GM18868 (cell line): ENCODE measurements around the gene STK11IP.
A peak's percentile ranks its signal among the peaks of the same experiment; 100 is the strongest.

Source experiments
- ATAC-seq: cut with Tn5 transposase; IDR thresholded peaks from one replicate; pipeline ENCODE4 v1.9.1; 2021; ENCODE audit warnings: mild to moderate bottlenecking, moderate library complexity; ENCODE audit not compliant: unreplicated experiment

STK11IP gene

GRCh38 chr2:219576505-219577388 is 20.9 kb upstream of the STK11IP start:
- no peak for ATAC-seq

GRCh38 chr2:219578811-219579613 is 18.6 kb upstream of the STK11IP start:
- no peak for ATAC-seq

GRCh38 chr2:219581346-219581745 is 16.3 kb upstream of the STK11IP start:
- ATAC-seq: no peak

- ATAC-seq: no peak
Measured at GRCh38 chr2:219591091-219591490, 6.6 kb upstream of the STK11IP start.

GRCh38 chr2:219592736-219593135 is 4.9 kb upstream of the STK11IP start:
- ATAC-seq: no peak

- no peak for ATAC-seq
Measured at GRCh38 chr2:219593154-219593553, 4.5 kb upstream of the STK11IP start.

- no peak for ATAC-seq
Measured at GRCh38 chr2:219595256-219595655, 2.4 kb upstream of the STK11IP start.

GRCh38 chr2:219596954-219597551 is 604 bp upstream of the STK11IP start:
- ATAC-seq: no peak

GRCh38 chr2:219598308-219599078 is 836 bp downstream of the STK11IP start:
- no peak for ATAC-seq

- ATAC-seq: peak; percentile 62
Measured at GRCh38 chr2:219603771-219604170, 6.1 kb downstream of the STK11IP start.

- ATAC-seq: no peak
Measured at GRCh38 chr2:219605607-219605954, 7.9 kb downstream of the STK11IP start.

- ATAC-seq: no peak
Measured at GRCh38 chr2:219607931-219608330, 10.3 kb downstream of the STK11IP start.

- no peak for ATAC-seq
Measured at GRCh38 chr2:219608399-219608964, 10.8 kb downstream of the STK11IP start.

- ATAC-seq: no peak
Measured at GRCh38 chr2:219609149-219609750, 11.6 kb downstream of the STK11IP start.

GRCh38 chr2:219611306-219611705 is 13.6 kb downstream of the STK11IP start:
- no peak for ATAC-seq

- no peak for ATAC-seq
Measured at GRCh38 chr2:219611866-219612576, 14.4 kb downstream of the STK11IP start.

GRCh38 chr2:219612577-219613286 is 15.1 kb downstream of the STK11IP start:
- ATAC-seq: no peak

- ATAC-seq: no peak
Measured at GRCh38 chr2:219613461-219614070, 15.9 kb downstream of the STK11IP start.
